HG03457 (cell line): ENCODE measurements around the gene GNB3.

Source experiments
- ATAC-seq: cut with Tn5 transposase; IDR thresholded peaks from one replicate; pipeline ENCODE4 v1.9.1; 2021; ENCODE audit warnings: moderate number of reproducible peaks; ENCODE audit not compliant: unreplicated experiment

GNB3 gene

GRCh38 chr12:6823182-6824084 is 17.3 kb upstream of the GNB3 start:
- no peak for ATAC-seq

GRCh38 chr12:6824085-6824775 is 16.5 kb upstream of the GNB3 start:
- no peak for ATAC-seq

GRCh38 chr12:6824901-6825381 is 15.8 kb upstream of the GNB3 start:
- no peak for ATAC-seq

GRCh38 chr12:6825398-6826124 is 15.2 kb upstream of the GNB3 start:
- ATAC-seq, result no peak

- ATAC-seq, result no peak
Observed at GRCh38 chr12:6826125-6826733, 14.5 kb upstream of the GNB3 start.

- ATAC-seq, result no peak
Observed at GRCh38 chr12:6826734-6827436, 13.8 kb upstream of the GNB3 start.

- ATAC-seq, result no peak
Observed at GRCh38 chr12:6827437-6827911, 13.3 kb upstream of the GNB3 start.

- ATAC-seq, result no peak
Observed at GRCh38 chr12:6827982-6828780, 12.5 kb upstream of the GNB3 start, which contains the start of gene P3H3. Gene P3H3, plus strand, starts transcription at chr12:6828407. Its CDS starts 34 bp downstream, at chr12:6828441.

GRCh38 chr12:6828781-6829535 is 11.8 kb upstream of the GNB3 start:
- no peak for ATAC-seq

- no peak for ATAC-seq
Observed at GRCh38 chr12:6829536-6830220, 11.0 kb upstream of the GNB3 start.

GRCh38 chr12:6830286-6830890 is 10.3 kb upstream of the GNB3 start:
- no peak for ATAC-seq

- no peak for ATAC-seq
Observed at GRCh38 chr12:6830999-6831398, 9.7 kb upstream of the GNB3 start.

GRCh38 chr12:6831450-6831995 is 9.2 kb upstream of the GNB3 start:
- ATAC-seq, result no peak

- no peak for ATAC-seq
Observed at GRCh38 chr12:6832125-6832524, 8.6 kb upstream of the GNB3 start.

- no peak for ATAC-seq
Observed at GRCh38 chr12:6833189-6833890, 7.4 kb upstream of the GNB3 start.

GRCh38 chr12:6834254-6834653 is 6.5 kb upstream of the GNB3 start:
- ATAC-seq, result no peak

- no peak for ATAC-seq
Observed at GRCh38 chr12:6834873-6835272, 5.9 kb upstream of the GNB3 start.
